HL-60 (cell line): Measurements from ENCODE around the gene CNNM1.

Source experiments
- DNase-seq, 2 experiments: peaks; one replicate each; pipeline ENCODE4 v3.0.0-alpha.2; 2010 to 2020; ENCODE audit warnings: low read depth in 1 of 2, low spot score in 1 of 2
- H3K27ac ChIP-seq: fragments of 250-450 bp; sonication (Bioruptor Pico); replicated peaks from 2 replicates; pipeline ENCODE4 v1.5.1; 2020; ENCODE audit warnings: mild to moderate bottlenecking, moderate library complexity
- H3K27me3 ChIP-seq: fragments of 250-450 bp; sonication (Bioruptor Pico); 2 replicates; pipeline ENCODE4 v1.5.1; 2021; ENCODE audit warnings: mild to moderate bottlenecking, moderate library complexity; ENCODE audit not compliant: insufficient read depth, poor library complexity, severe bottlenecking
- H3K4me3 ChIP-seq: replicated peaks from 2 replicates; pipeline ENCODE4 v1.5.1; 2011; ENCODE audit warnings: mild to moderate bottlenecking, control low read depth, low read length; ENCODE audit not compliant: insufficient read depth
- GABPA ChIP-seq: IDR thresholded peaks from 2 replicates; pipeline ENCODE4 v1.6.1; 2012; ENCODE audit warnings: low read depth
- POLR2AphosphoS5 ChIP-seq: IDR thresholded peaks from 2 replicates; pipeline ENCODE4 v1.6.1; 2012; ENCODE audit warnings: low read depth
- SPI1 ChIP-seq: IDR thresholded peaks from 2 replicates; pipeline ENCODE4 v1.6.1; 2012; ENCODE audit warnings: low read depth, mild to moderate bottlenecking, borderline replicate concordance
- TF ChIP-seq, protein P1 (sequence below): IDR thresholded peaks from 2 replicates; pipeline ENCODE4 v1.6.1; 2012; ENCODE audit warnings: low read depth; ENCODE audit not compliant: insufficient replicate concordance
- TF ChIP-seq, protein P2 (sequence below): IDR thresholded peaks from one replicate; pipeline ENCODE4 v1.5.1; 2011; ENCODE audit warnings: low read length, control low read depth, inconsistent platforms; ENCODE audit not compliant: insufficient read depth

The CNNM1 gene

DNA sequence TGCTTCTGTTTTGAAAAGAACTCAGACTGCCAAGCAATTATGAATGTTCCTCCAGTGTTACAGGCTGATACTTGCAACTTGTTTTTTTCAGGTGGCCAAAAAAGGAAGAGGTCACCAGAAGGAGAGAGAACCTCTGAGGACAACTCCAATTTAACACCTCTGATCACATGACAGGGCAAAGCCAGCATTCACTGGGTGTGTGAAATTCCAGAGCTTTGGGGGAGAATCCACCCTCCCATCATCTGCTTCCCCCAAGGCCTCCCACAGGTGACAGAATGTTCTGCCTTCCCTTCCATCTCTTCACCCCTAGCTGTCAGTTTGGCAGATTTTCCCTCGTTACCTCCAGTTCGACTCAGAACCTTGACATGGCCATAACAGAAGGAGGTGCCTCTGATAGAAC is 62.2 kb downstream of the CNNM1 start:
- TF ChIP-seq, protein P1, sequence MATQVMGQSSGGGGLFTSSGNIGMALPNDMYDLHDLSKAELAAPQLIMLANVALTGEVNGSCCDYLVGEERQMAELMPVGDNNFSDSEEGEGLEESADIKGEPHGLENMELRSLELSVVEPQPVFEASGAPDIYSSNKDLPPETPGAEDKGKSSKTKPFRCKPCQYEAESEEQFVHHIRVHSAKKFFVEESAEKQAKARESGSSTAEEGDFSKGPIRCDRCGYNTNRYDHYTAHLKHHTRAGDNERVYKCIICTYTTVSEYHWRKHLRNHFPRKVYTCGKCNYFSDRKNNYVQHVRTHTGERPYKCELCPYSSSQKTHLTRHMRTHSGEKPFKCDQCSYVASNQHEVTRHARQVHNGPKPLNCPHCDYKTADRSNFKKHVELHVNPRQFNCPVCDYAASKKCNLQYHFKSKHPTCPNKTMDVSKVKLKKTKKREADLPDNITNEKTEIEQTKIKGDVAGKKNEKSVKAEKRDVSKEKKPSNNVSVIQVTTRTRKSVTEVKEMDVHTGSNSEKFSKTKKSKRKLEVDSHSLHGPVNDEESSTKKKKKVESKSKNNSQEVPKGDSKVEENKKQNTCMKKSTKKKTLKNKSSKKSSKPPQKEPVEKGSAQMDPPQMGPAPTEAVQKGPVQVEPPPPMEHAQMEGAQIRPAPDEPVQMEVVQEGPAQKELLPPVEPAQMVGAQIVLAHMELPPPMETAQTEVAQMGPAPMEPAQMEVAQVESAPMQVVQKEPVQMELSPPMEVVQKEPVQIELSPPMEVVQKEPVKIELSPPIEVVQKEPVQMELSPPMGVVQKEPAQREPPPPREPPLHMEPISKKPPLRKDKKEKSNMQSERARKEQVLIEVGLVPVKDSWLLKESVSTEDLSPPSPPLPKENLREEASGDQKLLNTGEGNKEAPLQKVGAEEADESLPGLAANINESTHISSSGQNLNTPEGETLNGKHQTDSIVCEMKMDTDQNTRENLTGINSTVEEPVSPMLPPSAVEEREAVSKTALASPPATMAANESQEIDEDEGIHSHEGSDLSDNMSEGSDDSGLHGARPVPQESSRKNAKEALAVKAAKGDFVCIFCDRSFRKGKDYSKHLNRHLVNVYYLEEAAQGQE = no peak
- TF ChIP-seq, protein P2, sequence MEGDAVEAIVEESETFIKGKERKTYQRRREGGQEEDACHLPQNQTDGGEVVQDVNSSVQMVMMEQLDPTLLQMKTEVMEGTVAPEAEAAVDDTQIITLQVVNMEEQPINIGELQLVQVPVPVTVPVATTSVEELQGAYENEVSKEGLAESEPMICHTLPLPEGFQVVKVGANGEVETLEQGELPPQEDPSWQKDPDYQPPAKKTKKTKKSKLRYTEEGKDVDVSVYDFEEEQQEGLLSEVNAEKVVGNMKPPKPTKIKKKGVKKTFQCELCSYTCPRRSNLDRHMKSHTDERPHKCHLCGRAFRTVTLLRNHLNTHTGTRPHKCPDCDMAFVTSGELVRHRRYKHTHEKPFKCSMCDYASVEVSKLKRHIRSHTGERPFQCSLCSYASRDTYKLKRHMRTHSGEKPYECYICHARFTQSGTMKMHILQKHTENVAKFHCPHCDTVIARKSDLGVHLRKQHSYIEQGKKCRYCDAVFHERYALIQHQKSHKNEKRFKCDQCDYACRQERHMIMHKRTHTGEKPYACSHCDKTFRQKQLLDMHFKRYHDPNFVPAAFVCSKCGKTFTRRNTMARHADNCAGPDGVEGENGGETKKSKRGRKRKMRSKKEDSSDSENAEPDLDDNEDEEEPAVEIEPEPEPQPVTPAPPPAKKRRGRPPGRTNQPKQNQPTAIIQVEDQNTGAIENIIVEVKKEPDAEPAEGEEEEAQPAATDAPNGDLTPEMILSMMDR = no peak
- no peak for TF ChIP-seq POLR2AphosphoS5
- TF ChIP-seq SPI1 = no peak
- no peak for TF ChIP-seq GABPA
- DNase-seq = no peak
- H3K27me3 ChIP-seq = peaks cover 2% of the 10 kb centered on the region
- H3K4me3 ChIP-seq = no peak overlapping the region
- no peak overlapping the region for H3K27ac ChIP-seq

DNA sequence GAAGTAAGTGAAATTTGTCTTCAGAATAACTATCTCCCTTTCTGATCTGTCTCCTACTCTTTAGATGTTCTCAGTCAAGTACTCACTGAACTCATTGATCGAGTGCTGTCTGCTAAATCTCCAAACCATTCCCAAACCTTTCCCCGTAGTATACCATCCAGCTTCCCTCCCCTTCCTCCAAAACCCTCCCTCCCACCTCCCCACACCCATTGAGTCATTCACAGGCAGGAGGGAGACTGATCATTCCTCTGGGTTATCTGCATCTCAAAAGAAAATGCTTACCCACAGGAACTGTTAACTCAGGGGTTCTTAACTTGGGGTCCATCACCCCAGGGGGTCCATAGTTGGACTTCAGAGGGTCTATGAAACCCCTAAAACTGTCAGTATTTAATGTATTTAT is 63.9 kb downstream of the CNNM1 start:
- Histone ChIP-seq H3K27me3 (no peaks in the 10 kb centered on the region), H3K4me3 (no peak overlapping the region), H3K27ac (no peak overlapping the region)
- no peak for DNase-seq
- TF ChIP-seq POLR2AphosphoS5 = no peak
- TF ChIP-seq SPI1 = no peak
- TF ChIP-seq, protein P2 = no peak
- TF ChIP-seq, protein P1 = no peak
- TF ChIP-seq GABPA = no peak

DNA sequence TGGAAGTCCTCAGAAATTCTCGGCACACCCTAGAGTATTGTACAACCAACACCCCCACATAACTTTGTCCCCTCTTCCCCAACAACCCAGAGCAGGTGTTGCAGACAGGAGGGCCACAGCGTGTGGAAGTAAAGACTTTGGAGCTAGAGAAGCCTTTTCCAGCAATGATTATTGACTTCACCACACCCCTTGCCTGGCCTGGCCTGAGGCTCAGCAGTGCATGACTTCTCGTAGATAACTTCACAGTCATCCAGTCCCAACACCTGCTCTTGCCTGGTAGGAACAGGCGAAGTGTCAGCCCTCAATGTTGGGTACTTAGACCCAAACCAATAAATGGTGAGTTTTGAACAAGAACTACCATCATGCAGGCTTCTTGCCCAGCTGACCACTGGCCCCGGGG is 64.5 kb downstream of the CNNM1 start:
- DNase-seq = no peak
- no peak overlapping the region for H3K4me3 ChIP-seq
- TF ChIP-seq, protein P1 = no peak
- TF ChIP-seq SPI1 (no peak), POLR2AphosphoS5 (no peak), GABPA (no peak)
- TF ChIP-seq, protein P2 = no peak

More for the DNA sequence above, 64.5 kb downstream of the CNNM1 start:
- Histone ChIP-seq H3K27me3 (no peaks in the 10 kb centered on the region), H3K27ac (no peak overlapping the region)
